Prostate gland (tissue), 2 donors: ENCODE results near the gene G6PD.

Experiments used
- CTCF ChIP-seq, 4 experiments: fragments of 200-600 bp in 2 of 4; fragments of 450-650 bp in 2 of 4; sonication (generic) in 2 of 4; IDR thresholded peaks; 1 replicate in 3 of 4; 2 replicates in 1 of 4; pipeline ENCODE4 v1.5.1; 2016 to 2019; ENCODE audit warnings: antibody characterized with exemption in 4 of 4, mild to moderate bottlenecking in 2 of 4, moderate library complexity in 2 of 4
- POLR2A ChIP-seq: fragments of 450-650 bp; IDR thresholded peaks from one replicate; pipeline ENCODE4 v1.6.1; 2016; ENCODE audit warnings: antibody characterized with exemption, mild to moderate bottlenecking

GRCh38 chrX:154486396-154487207 lies 60.0 kb downstream of the G6PD start, which contains the start of gene UBL4A:
- peak; percentile 45 for TF ChIP-seq POLR2A
- TF ChIP-seq CTCF (IDR thresholded peaks at IDR 0.05): peak in 1 of 4 experiments; percentile 10
